ENCODE results near the gene TPRG1L.

DNA sequence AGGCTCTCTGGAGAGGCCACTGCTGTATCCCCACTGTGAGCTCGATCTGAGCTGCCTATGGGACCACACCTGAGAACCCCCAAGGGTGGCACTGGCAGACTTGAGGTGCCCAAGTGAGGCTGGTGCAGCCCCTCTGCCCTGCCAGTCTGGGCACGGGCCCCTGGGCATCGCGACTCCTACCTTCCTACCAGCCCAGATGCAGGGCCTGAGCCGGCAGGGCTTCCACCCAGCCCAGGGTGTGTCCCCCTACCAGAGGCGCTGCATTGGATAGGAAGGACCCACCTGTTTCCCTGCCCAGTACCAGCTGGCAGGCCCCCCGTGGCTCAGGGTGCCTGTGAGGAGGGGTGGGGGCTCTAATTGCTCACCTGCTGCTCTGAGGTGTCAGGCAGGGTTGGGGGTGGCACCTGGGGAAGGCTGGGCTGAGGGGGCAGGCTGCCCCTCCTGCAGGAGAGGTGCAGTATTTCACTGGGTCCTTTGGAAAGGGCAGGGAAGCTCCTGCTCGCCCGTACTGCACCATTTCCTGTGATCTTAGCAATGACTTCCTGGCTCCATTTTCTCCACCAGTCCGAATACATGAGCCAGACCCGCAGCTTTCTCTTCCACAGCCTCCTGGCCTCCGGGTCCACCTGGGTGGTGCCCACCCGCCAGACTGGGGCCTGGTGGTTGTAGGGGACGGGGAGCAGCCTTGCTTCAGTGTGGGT, 39.3 kb downstream of the TPRG1L start:
- TF ChIP-seq, protein P1, sequence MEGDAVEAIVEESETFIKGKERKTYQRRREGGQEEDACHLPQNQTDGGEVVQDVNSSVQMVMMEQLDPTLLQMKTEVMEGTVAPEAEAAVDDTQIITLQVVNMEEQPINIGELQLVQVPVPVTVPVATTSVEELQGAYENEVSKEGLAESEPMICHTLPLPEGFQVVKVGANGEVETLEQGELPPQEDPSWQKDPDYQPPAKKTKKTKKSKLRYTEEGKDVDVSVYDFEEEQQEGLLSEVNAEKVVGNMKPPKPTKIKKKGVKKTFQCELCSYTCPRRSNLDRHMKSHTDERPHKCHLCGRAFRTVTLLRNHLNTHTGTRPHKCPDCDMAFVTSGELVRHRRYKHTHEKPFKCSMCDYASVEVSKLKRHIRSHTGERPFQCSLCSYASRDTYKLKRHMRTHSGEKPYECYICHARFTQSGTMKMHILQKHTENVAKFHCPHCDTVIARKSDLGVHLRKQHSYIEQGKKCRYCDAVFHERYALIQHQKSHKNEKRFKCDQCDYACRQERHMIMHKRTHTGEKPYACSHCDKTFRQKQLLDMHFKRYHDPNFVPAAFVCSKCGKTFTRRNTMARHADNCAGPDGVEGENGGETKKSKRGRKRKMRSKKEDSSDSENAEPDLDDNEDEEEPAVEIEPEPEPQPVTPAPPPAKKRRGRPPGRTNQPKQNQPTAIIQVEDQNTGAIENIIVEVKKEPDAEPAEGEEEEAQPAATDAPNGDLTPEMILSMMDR (IDR thresholded peaks at IDR 0.05; ENCODE audit: low read length) = no peak
- TF ChIP-seq EZH2phosphoT487 (IDR thresholded peaks at IDR 0.05; ENCODE audit: low read length) (no peak), EZH2 (optimal IDR thresholded peaks at IDR 0.05; ENCODE audit: low read depth, low read length) (no peak)

Measured in MM.1S (cell line).